Right lobe of liver (tissue), 6 donors: Measurements from ENCODE around the gene PDLIM7. TPM values are rescaled to one million over a fixed set of nuclear protein-coding genes. Genes with fewer than 3 reads are reported as not detected.

Source experiments
- ATAC-seq, 4 donors: fragments of 200-7000 bp; cut with Tn5 transposase; one replicate each; pipeline ENCODE4 v1.9.1; 2020; ENCODE audit warnings: mild to moderate bottlenecking in 4 of 4, moderate library complexity in 4 of 4
- DNase-seq, 3 donors: peaks; one replicate each; pipeline ENCODE4 v3.0.0-alpha.2; 2020
- H3K27ac ChIP-seq, 3 donors: fragments of 200-600 bp; one replicate each; pipeline ENCODE4 v1.8.0; 2022
- H3K27me3 ChIP-seq, 2 donors: fragments of 200-600 bp; one replicate each; pipeline ENCODE4 v1.8.0; 2022
- H3K36me3 ChIP-seq, 4 donors: fragments of 200-600 bp; sonication (generic) in 1 of 4; one replicate each; pipeline versions ENCODE4 v1.5.1 to v1.8.0; 2017 to 2022; ENCODE audit warnings: control low read depth in 1 of 4
- H3K4me1 ChIP-seq, 4 donors: fragments of 200-600 bp; sonication (generic) in 1 of 4; one replicate each; pipeline versions ENCODE4 v1.5.1 to v1.8.0; 2017 to 2022; ENCODE audit warnings: control low read depth in 1 of 4
- H3K4me3 ChIP-seq, 3 donors: fragments of 200-600 bp; one replicate each; pipeline ENCODE4 v1.8.0; 2022
- H3K9me3 ChIP-seq, 4 donors: fragments of 200-600 bp; sonication (generic) in 1 of 4; one replicate each; pipeline versions ENCODE4 v1.5.1 to v1.8.0; 2017 to 2022; ENCODE audit warnings: control low read depth in 1 of 4
- POLR2A ChIP-seq: fragments of 450-650 bp; IDR thresholded peaks from one replicate; pipeline ENCODE4 v1.6.1; 2017; ENCODE audit warnings: antibody characterized with exemption, mild to moderate bottlenecking
- WGBS: methylation state at CpG from one replicate; pipeline ENCODE4 v1.1.6; 2018; ENCODE audit warnings: low coverage, low lambda C conversion rate; ENCODE audit not compliant: insufficient coverage; ENCODE audit errors: missing lambda C conversion rate; 5-methylcytosine and 5-hydroxymethylcytosine counted together
- intact Hi-C, 2 donors: fragments of 100-400 bp; cut with DNase I; formaldehyde crosslinking; loops; one replicate each; pipeline versions ENCODE4 v1.11.2 to v1.14.1; 2022
- total RNA-seq, 6 experiments: library from RNA; depleted of rRNA in 2 of 6; stranded (reverse); fragments of >200 nt in 2 of 6; fragmentation: NEBNext Ultra II Directional in 3 of 6; extraction: Animal tissue kit (Norgen Biotek cat#: 25700) in 3 of 6; gene quantifications; one replicate each; pipeline versions ENCODE4 v1.1.0 to v1.2.4, GENCODE V29; 2016 to 2023
- TF ChIP-seq, protein P1 (sequence below), 4 donors: fragments of 200-600 bp in 3 of 4; fragments of 450-650 bp in 1 of 4; IDR thresholded peaks; one replicate each; pipeline versions ENCODE4 v1.5.1 to v1.8.0; 2016 to 2022; ENCODE audit warnings: antibody characterized with exemption in 4 of 4, mild to moderate bottlenecking in 2 of 4
- donor health status: DM: no; HTN: yes; CAD: no.
- donor health status: DM: no; HTN: no; CAD: no.
- donor health status: DM: no; HTN: no; CAD: no.
- donor health status: DM: no; HTN: yes; CAD: no.
- donor health status: DM: no; HTN: yes; CAD: no.

PDLIM7 gene
- total RNA-seq, 6 experiments from 2014 or later = 3.7 to 24.0 (median 13.6) TPM

DNA sequence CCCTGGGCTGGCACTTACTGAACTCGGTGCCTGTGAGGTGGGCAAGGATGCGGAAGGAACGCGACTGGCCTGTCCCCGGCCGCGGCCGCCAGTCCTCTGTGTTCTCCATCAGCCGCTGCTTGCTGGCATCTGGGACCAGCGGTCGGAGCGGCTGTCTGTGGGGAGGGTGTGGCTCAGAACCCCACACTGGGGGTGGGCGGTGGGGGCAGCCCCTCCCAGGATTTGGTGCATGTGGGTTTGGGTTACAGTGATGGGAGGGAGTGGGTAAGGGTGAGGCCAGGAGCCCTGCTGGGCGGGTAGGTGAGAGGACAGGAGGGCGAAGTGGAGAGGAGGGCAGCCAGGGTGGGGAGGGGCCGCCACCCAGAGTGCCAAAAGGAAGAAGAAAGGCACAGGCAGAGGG, 6.4 kb downstream of the PDLIM7 start:
- no peak for DNase-seq
- intact Hi-C loops = no loop called here
- no peak for ATAC-seq
- whole genome bisulfite sequencing = 96% methylated on average over 3 of the region's 16 CpGs
- no peaks in the 10 kb centered on the region for H3K27me3 ChIP-seq
- no peak overlapping the region for H3K4me3 ChIP-seq
- TF ChIP-seq, protein P1, sequence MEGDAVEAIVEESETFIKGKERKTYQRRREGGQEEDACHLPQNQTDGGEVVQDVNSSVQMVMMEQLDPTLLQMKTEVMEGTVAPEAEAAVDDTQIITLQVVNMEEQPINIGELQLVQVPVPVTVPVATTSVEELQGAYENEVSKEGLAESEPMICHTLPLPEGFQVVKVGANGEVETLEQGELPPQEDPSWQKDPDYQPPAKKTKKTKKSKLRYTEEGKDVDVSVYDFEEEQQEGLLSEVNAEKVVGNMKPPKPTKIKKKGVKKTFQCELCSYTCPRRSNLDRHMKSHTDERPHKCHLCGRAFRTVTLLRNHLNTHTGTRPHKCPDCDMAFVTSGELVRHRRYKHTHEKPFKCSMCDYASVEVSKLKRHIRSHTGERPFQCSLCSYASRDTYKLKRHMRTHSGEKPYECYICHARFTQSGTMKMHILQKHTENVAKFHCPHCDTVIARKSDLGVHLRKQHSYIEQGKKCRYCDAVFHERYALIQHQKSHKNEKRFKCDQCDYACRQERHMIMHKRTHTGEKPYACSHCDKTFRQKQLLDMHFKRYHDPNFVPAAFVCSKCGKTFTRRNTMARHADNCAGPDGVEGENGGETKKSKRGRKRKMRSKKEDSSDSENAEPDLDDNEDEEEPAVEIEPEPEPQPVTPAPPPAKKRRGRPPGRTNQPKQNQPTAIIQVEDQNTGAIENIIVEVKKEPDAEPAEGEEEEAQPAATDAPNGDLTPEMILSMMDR (IDR thresholded peaks at IDR 0.05) = no peak
- TF ChIP-seq POLR2A = no peak
- peaks cover 0 to 2% (median 0%) of the 10 kb centered on the region in 4 donors for H3K36me3 ChIP-seq
- no peaks in the 10 kb centered on the region for H3K9me3 ChIP-seq
- H3K27ac ChIP-seq = no peak overlapping the region
- H3K4me1 ChIP-seq = no peaks in the 10 kb centered on the region

DNA sequence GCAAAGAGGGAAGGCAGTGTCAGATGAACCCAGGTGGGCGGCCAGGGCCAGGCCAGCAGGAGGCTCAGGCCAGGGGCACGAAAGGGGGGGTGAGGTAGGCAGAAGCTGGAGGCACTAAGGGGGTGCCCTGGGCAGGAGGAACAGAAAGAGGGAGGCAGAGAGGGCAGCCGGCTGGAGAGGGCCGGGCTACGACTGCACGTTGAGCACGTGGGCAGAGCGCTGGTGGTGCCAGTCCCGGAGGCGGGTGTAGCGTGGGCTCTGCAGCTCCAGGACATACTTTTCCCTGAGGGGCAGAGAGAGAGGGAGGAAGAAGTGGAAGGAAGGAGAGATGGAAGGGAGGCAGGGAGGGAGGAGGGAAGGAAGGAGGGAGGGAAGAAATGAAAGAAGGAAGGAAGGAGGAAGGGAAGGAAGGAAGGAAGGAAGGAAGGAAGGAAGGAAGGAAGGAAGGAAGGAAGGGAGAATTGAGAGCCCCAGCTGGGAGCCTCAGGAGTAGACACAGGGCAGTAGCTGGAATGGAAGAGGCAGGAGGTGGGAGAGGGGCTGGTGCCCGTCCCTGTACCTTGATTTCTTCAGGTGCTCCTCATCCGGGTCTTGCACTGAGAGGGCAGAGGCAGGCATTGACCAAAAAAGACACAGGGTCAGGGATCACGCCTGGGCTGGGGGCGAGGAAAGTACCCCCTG, 7.0 kb downstream of the PDLIM7 start:
- intact Hi-C loops = no loop called here
- H3K27ac ChIP-seq = no peak overlapping the region

DNA sequence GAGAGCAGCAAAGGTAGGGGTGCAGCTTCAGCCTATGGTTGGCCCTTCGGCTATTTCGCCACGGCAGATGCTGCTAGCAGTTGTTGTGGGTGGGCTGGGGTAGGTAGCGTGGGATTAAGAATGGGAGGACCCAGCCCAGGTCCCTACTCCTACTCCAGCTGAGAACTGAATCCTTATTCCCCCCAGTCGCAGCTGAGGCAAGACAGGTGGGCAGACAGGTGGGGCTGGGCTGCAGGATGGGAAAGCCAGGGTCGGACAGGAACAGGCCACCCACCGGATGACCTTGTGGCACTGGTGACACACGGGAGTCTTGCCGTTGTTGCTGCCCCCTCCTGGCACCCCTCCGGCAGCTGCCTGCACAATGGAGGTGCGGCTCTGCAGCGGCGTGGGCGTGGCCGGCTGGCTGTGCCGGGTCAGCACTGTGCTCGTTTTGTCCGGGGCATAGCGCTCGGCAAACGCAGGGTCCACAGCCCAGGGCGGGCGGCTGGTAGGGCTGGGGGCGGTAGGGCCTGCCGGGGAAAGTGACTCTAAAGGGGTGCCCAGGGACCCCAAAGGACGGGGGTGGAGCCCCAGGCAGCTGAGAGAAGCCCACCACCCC, 8.2 kb downstream of the PDLIM7 start:
- intact Hi-C loops = no loop called here
- H3K9me3 ChIP-seq = no peaks in the 10 kb centered on the region
- no peaks in the 10 kb centered on the region for H3K4me1 ChIP-seq
- 100% methylated on average over 1 of the region's 26 CpGs for WGBS
- no peak for ATAC-seq
- TF ChIP-seq, protein P1 (IDR thresholded peaks at IDR 0.05) = no peak
- no peak for TF ChIP-seq POLR2A
- H3K27ac ChIP-seq = no peak overlapping the region
- DNase-seq = no peak
- H3K4me3 ChIP-seq = no peak overlapping the region
- no peaks in the 10 kb centered on the region for H3K27me3 ChIP-seq
- H3K36me3 ChIP-seq = peaks cover 0 to 2% (median 0%) of the 10 kb centered on the region in 4 donors

More for the DNA sequence above, 7.0 kb downstream of the PDLIM7 start:
- Histone ChIP-seq H3K4me3 (no peak overlapping the region), H3K27me3 (no peaks in the 10 kb centered on the region), H3K36me3 (peaks cover 0 to 2% (median 0%) of the 10 kb centered on the region in 4 donors), H3K9me3 (no peaks in the 10 kb centered on the region), H3K4me1 (no peaks in the 10 kb centered on the region)
- TF ChIP-seq POLR2A = no peak
- TF ChIP-seq, protein P1 (IDR thresholded peaks at IDR 0.05) = no peak
- WGBS = 79% methylated on average over 10 of the region's 15 CpGs
- DNase-seq = no peak
- ATAC-seq = no peak

- peaks cover 0 to 2% (median 0%) of the 10 kb centered on the region in 4 donors for H3K36me3 ChIP-seq
Measured at GRCh38 chr5:177487975-177488374, 9.4 kb downstream of the PDLIM7 start.

More at GRCh38 chr5:177487975-177488374, 9.4 kb downstream of the PDLIM7 start:
- H3K9me3 ChIP-seq = no peaks in the 10 kb centered on the region
- H3K27me3 ChIP-seq = no peaks in the 10 kb centered on the region
- TF ChIP-seq, protein P1 (IDR thresholded peaks at IDR 0.05) = no peak
- TF ChIP-seq POLR2A = no peak
- intact Hi-C loops = no loop called here
- 74% methylated on average over 3 of the region's 15 CpGs for WGBS
- no peak overlapping the region for H3K4me3 ChIP-seq
- H3K27ac ChIP-seq = no peak overlapping the region
- H3K4me1 ChIP-seq = no peaks in the 10 kb centered on the region
- no peak for ATAC-seq
- DNase-seq = no peak
